Muscle of leg (tissue), 11 donors: ENCODE measurements around the gene OR4D9. TPM values are rescaled to one million over a fixed set of nuclear protein-coding genes. Genes with fewer than 3 reads are reported as not detected.
A peak's percentile ranks its signal among the peaks of the same experiment; 100 is the strongest.

ENCODE experiments used
- DNase-seq: peaks from one replicate; pipeline ENCODE4 v3.0.0; 2013
- H3K27ac ChIP-seq: one replicate; pipeline ENCODE4 v1.5.1; 2013; ENCODE audit warnings: mild to moderate bottlenecking, low read length, control low read depth
- H3K27me3 ChIP-seq: one replicate; pipeline ENCODE4 v1.6.1; 2013; ENCODE audit warnings: low read length; ENCODE audit not compliant: control insufficient read depth, insufficient read depth
- H3K36me3 ChIP-seq: one replicate; pipeline ENCODE4 v1.6.1; 2013; ENCODE audit warnings: low read length; ENCODE audit not compliant: control insufficient read depth, insufficient read depth
- H3K4me1 ChIP-seq: one replicate; pipeline ENCODE4 v1.6.1; 2013; ENCODE audit warnings: low read length; ENCODE audit not compliant: control insufficient read depth, insufficient read depth
- H3K4me3 ChIP-seq: one replicate; pipeline ENCODE4 v1.5.1; 2013; ENCODE audit warnings: low read length, control low read depth
- H3K9me3 ChIP-seq: replicated peaks from 2 replicates; pipeline ENCODE4 v1.6.1; 2013; ENCODE audit warnings: low read depth, low read length; ENCODE audit not compliant: control insufficient read depth
- WGBS: methylation state at CpG from one replicate; pipeline ENCODE4 v1.1.5; 2013; ENCODE audit warnings: missing lambda C conversion rate; ENCODE audit not compliant: insufficient coverage; 5-methylcytosine and 5-hydroxymethylcytosine counted together
- polyA plus RNA-seq, 8 donors: library from polyadenylated mRNA; unstranded; fragments of 120-200 nt; gene quantifications; one replicate each; pipeline versions ENCODE4 v1.2.1 to v1.2.3, GENCODE V29; 2013; ENCODE audit warnings: inconsistent platforms in 1 of 8, low replicate concordance in 1 of 8; ENCODE audit not compliant: insufficient read length in 8 of 8, insufficient read depth in 1 of 8
- total RNA-seq: library from RNA; stranded (reverse); fragments of 120-200 nt; gene quantifications from one replicate; pipeline ENCODE4 v1.2.4, GENCODE V29; 2013

Gene OR4D9
- total and polyA plus RNA-seq, 9 donors = 0.01 to 0.18 (median 0.03) TPM; not detected in 1

DNA sequence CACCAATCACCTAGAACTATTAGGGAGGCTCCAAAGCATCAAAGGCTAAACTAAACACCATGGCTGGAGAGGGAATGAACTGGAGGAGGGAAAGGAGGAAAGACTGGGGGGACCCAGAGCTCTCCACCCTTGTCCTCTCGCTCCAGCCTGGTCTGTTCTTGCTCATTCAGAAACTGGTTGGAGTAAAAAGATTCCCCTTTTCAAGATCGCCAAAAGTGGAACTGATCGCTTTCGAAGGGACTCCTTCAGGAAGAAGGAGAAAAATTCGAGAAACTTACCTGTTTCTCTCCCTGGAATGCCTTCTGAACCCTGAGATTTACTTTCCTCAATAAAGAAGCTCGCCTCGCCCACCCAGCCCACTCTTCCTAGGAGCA is 46.9 kb downstream of the OR4D9 start:
- Histone ChIP-seq H3K36me3 (no peaks in the 10 kb centered on the region), H3K4me1 (peaks cover 19% of the 10 kb centered on the region), H3K9me3 (no peaks in the 10 kb centered on the region), H3K4me3 (no peak overlapping the region), H3K27me3 (peaks cover 7% of the 10 kb centered on the region), H3K27ac (no peak overlapping the region)
- DNase-seq = peak; percentile 39
- WGBS = 50% methylated on average over 2 of the region's 7 CpGs

DNA sequence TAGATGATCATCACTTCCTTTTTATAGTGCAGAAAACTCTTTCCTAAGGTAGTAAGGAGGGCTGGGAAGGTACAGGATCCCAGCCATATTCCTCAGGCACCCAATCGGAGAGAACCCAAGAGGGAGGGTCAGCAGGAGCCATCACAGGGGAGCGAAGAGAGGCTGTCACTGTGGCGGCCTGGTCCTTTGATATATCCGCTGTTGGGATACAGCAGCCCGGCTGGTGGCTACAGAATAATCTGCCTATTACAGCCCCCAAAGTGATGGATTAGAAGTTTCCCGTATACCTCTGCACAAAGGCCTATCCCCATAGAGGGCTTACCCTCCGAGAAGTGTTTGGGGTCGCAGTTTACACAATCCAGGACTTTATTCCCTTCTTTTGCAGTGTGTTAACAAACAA is 48.5 kb downstream of the OR4D9 start:
- Histone ChIP-seq H3K9me3 (no peaks in the 10 kb centered on the region), H3K4me1 (peaks cover 19% of the 10 kb centered on the region), H3K27ac (no peak overlapping the region), H3K4me3 (peak overlapping the region; percentile 65), H3K27me3 (peaks cover 7% of the 10 kb centered on the region), H3K36me3 (no peaks in the 10 kb centered on the region)
- peak; percentile 30 for DNase-seq
- WGBS = 11% methylated on average over 4 of the region's 8 CpGs

DNA sequence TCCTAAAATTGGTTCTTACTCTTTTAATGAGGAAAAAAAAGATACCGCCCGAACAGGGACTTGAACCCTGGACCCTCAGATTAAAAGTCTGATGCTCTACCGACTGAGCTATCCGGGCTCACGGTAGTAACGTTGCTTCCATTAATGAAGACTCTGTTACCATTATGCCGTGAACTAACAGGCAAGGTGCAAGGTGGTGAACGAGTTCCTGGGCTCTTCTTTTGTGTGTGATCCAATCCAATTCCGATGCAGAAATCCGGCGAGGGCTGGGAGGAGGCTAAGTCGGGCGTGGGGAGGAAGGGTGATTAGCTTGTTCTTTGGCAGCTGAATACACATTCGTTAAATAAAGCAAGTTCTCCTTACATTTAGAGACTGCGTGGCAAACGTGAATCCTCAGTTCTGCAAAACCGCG is 49.0 kb downstream of the OR4D9 start:
- peak; percentile 91 for DNase-seq
- Histone ChIP-seq H3K36me3 (no peaks in the 10 kb centered on the region), H3K27me3 (peaks cover 7% of the 10 kb centered on the region), H3K27ac (peak overlapping the region; percentile 79), H3K9me3 (no peaks in the 10 kb centered on the region), H3K4me1 (peaks cover 19% of the 10 kb centered on the region), H3K4me3 (peak overlapping the region; percentile 65)
- WGBS = 0% methylated on average over 9 of the region's 18 CpGs

DNA sequence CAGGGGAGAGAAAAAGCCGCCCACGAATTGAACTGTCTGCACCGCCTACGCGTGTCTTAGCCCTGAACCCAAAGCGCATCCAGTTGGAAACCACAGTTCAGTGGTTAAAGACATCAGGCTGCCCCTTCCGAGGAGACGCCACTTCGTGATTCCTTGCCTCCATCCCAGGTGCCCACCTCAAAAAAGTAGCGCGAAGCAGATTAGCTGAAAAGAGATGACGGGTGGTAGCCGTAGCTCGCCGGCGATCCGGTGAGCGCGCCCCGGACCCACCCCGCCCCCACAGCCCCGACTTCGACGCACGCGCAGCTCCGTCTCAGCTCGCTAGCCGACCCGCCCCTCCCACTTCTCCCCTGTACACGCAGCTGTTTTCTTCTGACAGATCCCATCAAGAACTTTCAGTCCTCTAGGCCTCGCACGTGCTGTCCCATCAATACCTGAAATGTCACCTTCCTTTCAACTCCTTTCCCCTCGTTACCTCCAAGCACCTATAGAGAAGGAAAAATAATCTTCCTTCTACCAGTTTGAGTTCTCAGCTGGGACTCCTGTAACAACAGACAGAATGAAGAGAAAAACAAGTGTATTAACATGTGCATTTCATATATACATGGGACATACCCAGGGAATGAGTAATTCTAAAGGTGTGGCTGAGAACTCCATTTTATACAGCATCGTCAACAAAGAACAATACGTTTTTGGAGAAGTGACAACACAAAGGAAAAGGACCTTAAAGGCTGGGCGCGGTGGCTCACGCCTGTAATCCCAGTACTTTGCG is 49.5 kb downstream of the OR4D9 start:
- H3K27me3 ChIP-seq = peaks cover 7% of the 10 kb centered on the region
- no peaks in the 10 kb centered on the region for H3K36me3 ChIP-seq
- H3K27ac ChIP-seq = peak overlapping the region; percentile 79
- no peaks in the 10 kb centered on the region for H3K9me3 ChIP-seq
- WGBS = 1% methylated on average over 14 of the region's 40 CpGs
- peak overlapping the region; percentile 65 for H3K4me3 ChIP-seq
- peaks cover 16% of the 10 kb centered on the region for H3K4me1 ChIP-seq
- DNase-seq = peak; percentile 93

DNA sequence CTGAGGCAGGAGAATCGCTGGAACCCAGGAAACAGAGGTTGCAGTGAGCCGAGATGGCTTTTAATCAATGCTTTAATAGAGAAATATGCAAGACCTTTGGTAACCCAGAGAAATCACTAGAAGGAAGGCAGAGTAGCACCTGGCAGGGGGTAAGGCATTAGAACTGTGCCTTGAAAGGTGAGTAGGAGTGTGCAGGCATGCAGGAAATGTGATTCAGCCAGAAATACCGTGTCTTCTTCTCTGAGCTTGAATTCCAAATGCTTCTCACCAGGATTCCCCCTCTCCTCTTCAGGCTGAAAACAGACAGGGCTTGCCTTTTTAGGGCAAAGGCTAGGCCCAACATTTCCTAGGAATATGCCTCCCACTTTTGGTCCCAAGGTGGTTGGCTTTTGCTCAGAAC is 51.0 kb downstream of the OR4D9 start:
- no peak overlapping the region for H3K4me3 ChIP-seq
- H3K27me3 ChIP-seq = peaks cover 7% of the 10 kb centered on the region
- peaks cover 13% of the 10 kb centered on the region for H3K4me1 ChIP-seq
- no peaks in the 10 kb centered on the region for H3K9me3 ChIP-seq
- H3K36me3 ChIP-seq = no peaks in the 10 kb centered on the region
- no peak for DNase-seq
- 100% methylated on average over 2 of the region's 3 CpGs for WGBS
- no peak overlapping the region for H3K27ac ChIP-seq

Other genes with a start within 250 kb of the OR4D9 start
- gene OR5AN1, start 152.6 kb upstream of the OR4D9 start, total RNA-seq = not detected
- gene OR5AN1, start 152.6 kb upstream of the OR4D9 start, polyA plus RNA-seq = under 1 TPM in 1 of 8 donors, not detected in 7; 0.03 TPM
- gene OR5A2, start 85.1 kb upstream of the OR4D9 start, total RNA-seq = not detected
- under 1 TPM in 6 of 8 donors, not detected in 2; 0.01 to 0.03 (median 0.03) TPM for gene OR5A2, start 85.1 kb upstream of the OR4D9 start, polyA plus RNA-seq
- not detected for gene OR5A1, start 75.1 kb upstream of the OR4D9 start, total RNA-seq
- gene OR5A1, start 75.1 kb upstream of the OR4D9 start, polyA plus RNA-seq = under 1 TPM in 2 of 8 donors, not detected in 6; 0.01 to 0.04 TPM
- gene OR4D6, start 54.6 kb upstream of the OR4D9 start, total RNA-seq = not detected
- not detected for gene OR4D6, start 54.6 kb upstream of the OR4D9 start, polyA plus RNA-seq
- not detected for gene OR4D10, start 38.2 kb upstream of the OR4D9 start, total RNA-seq
- gene OR4D10, start 38.2 kb upstream of the OR4D9 start, polyA plus RNA-seq = not detected
- gene OR4D11, start 8.0 kb upstream of the OR4D9 start, total RNA-seq = not detected
- not detected for gene OR4D11, start 8.0 kb upstream of the OR4D9 start, polyA plus RNA-seq
- gene OSBP, start 104.2 kb downstream of the OR4D9 start, total RNA-seq = 32.6 TPM
- 10 to 100 TPM; 36.9 to 60.3 (median 47.9) TPM for gene OSBP, start 104.2 kb downstream of the OR4D9 start, polyA plus RNA-seq
- 8.2 TPM for gene PATL1, start 157.5 kb downstream of the OR4D9 start, total RNA-seq
- 10 to 100 TPM; 22.4 to 28.7 (median 25.8) TPM for gene PATL1, start 157.5 kb downstream of the OR4D9 start, polyA plus RNA-seq
- not detected for gene OR10V1, start 202.3 kb downstream of the OR4D9 start, total RNA-seq
- not detected for gene OR10V1, start 202.3 kb downstream of the OR4D9 start, polyA plus RNA-seq
- 4.7 TPM for gene STX3, start 243.8 kb downstream of the OR4D9 start, total RNA-seq
- 1 to 10 TPM; 3.1 to 8.9 (median 4.3) TPM for gene STX3, start 243.8 kb downstream of the OR4D9 start, polyA plus RNA-seq